Measurements from ENCODE around the gene MAP4K4. TPM values are rescaled to one million over a fixed set of nuclear protein-coding genes. Genes with fewer than 3 reads are reported as not detected.

MAP4K4 gene
- total RNA-seq, 4 donors from 2014 or later = 40.0 to 85.5 (median 59.5) TPM

- H3K4me1 ChIP-seq = peaks cover 79 to 88% of the 10 kb centered on the region in 2 donors
- DNase-seq (no peak), ATAC-seq (no peak)
- H3K27me3 ChIP-seq = no peaks in the 10 kb centered on the region
- no peak overlapping the region for H3K4me3 ChIP-seq
- H3K27ac ChIP-seq = peak overlapping the region; percentile 79 to 90 (median 85)
- no peaks in the 10 kb centered on the region for H3K9me3 ChIP-seq
- H3K36me3 ChIP-seq = no peaks in the 10 kb centered on the region
- in situ Hi-C loops (cut with MboI; ENCODE audit: low sequenced_read_pairs in 4 of 4) (no loop called here), intact Hi-C loops (cut with DNase I; ENCODE audit: low total_unique reads) (no loop called here)
- no peak for TF ChIP-seq POLR2A (IDR thresholded peaks at IDR 0.05)
- no peak for TF ChIP-seq CTCF (IDR thresholded peaks at IDR 0.05 in 4 of 5, conservative IDR thresholded peaks at IDR 0.05 in 1 of 5)
Measured at GRCh38 chr2:101734505-101735165, 37.1 kb downstream of the MAP4K4 start.

GRCh38 chr2:101735166-101735533 is 37.6 kb downstream of the MAP4K4 start:
- H3K27ac ChIP-seq = peak overlapping the region; percentile 79 to 90 (median 85)

GRCh38 chr2:101736233-101736632 is 38.7 kb downstream of the MAP4K4 start:
- intact Hi-C loops (cut with DNase I; ENCODE audit: low total_unique reads) = no loop called here
- no peak overlapping the region for H3K4me3 ChIP-seq
- ATAC-seq (peak; percentile 40 to 55), DNase-seq (peak in 1 of 2 donors; percentile 17)
- H3K27ac ChIP-seq = peak overlapping the region; percentile 79 to 90 (median 85)
- no peaks in the 10 kb centered on the region for H3K27me3 ChIP-seq
- H3K4me1 ChIP-seq = peaks cover 79 to 90% of the 10 kb centered on the region in 2 donors
- H3K9me3 ChIP-seq = no peaks in the 10 kb centered on the region
- in situ Hi-C loops (cut with MboI; ENCODE audit: low sequenced_read_pairs in 4 of 4) = no loop called here
- H3K36me3 ChIP-seq = no peaks in the 10 kb centered on the region
- no peak for TF ChIP-seq CTCF (IDR thresholded peaks at IDR 0.05 in 4 of 5, conservative IDR thresholded peaks at IDR 0.05 in 1 of 5)
- no peak for TF ChIP-seq POLR2A (IDR thresholded peaks at IDR 0.05)

More at GRCh38 chr2:101735166-101735533, 37.6 kb downstream of the MAP4K4 start:
- DNase-seq = no peak
- Histone ChIP-seq H3K27me3 (no peaks in the 10 kb centered on the region), H3K4me1 (peaks cover 79 to 85% of the 10 kb centered on the region in 2 donors), H3K9me3 (no peaks in the 10 kb centered on the region), H3K4me3 (no peak overlapping the region), H3K36me3 (no peaks in the 10 kb centered on the region)
- ATAC-seq = no peak
- intact Hi-C loops (cut with DNase I; ENCODE audit: low total_unique reads) = no loop called here
- in situ Hi-C loops (cut with MboI; ENCODE audit: low sequenced_read_pairs in 4 of 4) = no loop called here
- TF ChIP-seq CTCF (IDR thresholded peaks at IDR 0.05 in 4 of 5, conservative IDR thresholded peaks at IDR 0.05 in 1 of 5) = no peak

- intact Hi-C loops (cut with DNase I; ENCODE audit: low total_unique reads) (no loop called here), in situ Hi-C loops (cut with MboI; ENCODE audit: low sequenced_read_pairs in 4 of 4) (no loop called here)
- Histone ChIP-seq H3K4me3 (no peak overlapping the region), H3K4me1 (peaks cover 78 to 91% of the 10 kb centered on the region in 2 donors), H3K9me3 (no peaks in the 10 kb centered on the region), H3K27ac (peak overlapping the region; percentile 79 to 90 (median 85)), H3K27me3 (no peaks in the 10 kb centered on the region), H3K36me3 (no peaks in the 10 kb centered on the region)
- DNase-seq (no peak), ATAC-seq (peak in 1 of 2 donors; percentile 13)
- no peak for TF ChIP-seq POLR2A (IDR thresholded peaks at IDR 0.05)
- no peak for TF ChIP-seq CTCF (IDR thresholded peaks at IDR 0.05 in 4 of 5, conservative IDR thresholded peaks at IDR 0.05 in 1 of 5)
Measured at GRCh38 chr2:101736861-101737291, 39.4 kb downstream of the MAP4K4 start.
